BLaER1 (cell line): ENCODE measurements around the gene KRT2.
A peak's percentile ranks its signal among the peaks of the same experiment; 100 is the strongest.

Experiments used
- H3K27ac ChIP-seq: shearing (Covaris generic); formaldehyde crosslinking; 2 replicates; pipeline ENCODE4 v1.8.1; 2022
- H3K27me3 ChIP-seq: shearing (Covaris generic); formaldehyde crosslinking; 2 replicates; pipeline ENCODE4 v1.8.1; 2022
- H3K36me3 ChIP-seq: shearing (Covaris generic); formaldehyde crosslinking; 2 replicates; pipeline ENCODE4 v1.8.1; 2022
- H3K4me1 ChIP-seq: shearing (Covaris generic); formaldehyde crosslinking; 2 replicates; pipeline ENCODE4 v1.8.1; 2022
- H3K4me2 ChIP-seq: shearing (Covaris generic); formaldehyde crosslinking; 2 replicates; pipeline ENCODE4 v1.8.1; 2022
- H3K4me3 ChIP-seq: shearing (Covaris generic); formaldehyde crosslinking; 2 replicates; pipeline ENCODE4 v1.8.1; 2022
- H3K9ac ChIP-seq: shearing (Covaris generic); formaldehyde crosslinking; 2 replicates; pipeline ENCODE4 v1.8.1; 2022
- H3K9me3 ChIP-seq: shearing (Covaris generic); formaldehyde crosslinking; 2 replicates; pipeline ENCODE4 v1.8.1; 2022
- H4K20me1 ChIP-seq: shearing (Covaris generic); formaldehyde crosslinking; 2 replicates; pipeline ENCODE4 v1.8.1; 2022
- Cebpa-rat ChIP-seq: shearing (Covaris generic); IDR thresholded peaks from 2 replicates; pipeline ENCODE4 v1.8.1; 2022

The KRT2 gene

DNA sequence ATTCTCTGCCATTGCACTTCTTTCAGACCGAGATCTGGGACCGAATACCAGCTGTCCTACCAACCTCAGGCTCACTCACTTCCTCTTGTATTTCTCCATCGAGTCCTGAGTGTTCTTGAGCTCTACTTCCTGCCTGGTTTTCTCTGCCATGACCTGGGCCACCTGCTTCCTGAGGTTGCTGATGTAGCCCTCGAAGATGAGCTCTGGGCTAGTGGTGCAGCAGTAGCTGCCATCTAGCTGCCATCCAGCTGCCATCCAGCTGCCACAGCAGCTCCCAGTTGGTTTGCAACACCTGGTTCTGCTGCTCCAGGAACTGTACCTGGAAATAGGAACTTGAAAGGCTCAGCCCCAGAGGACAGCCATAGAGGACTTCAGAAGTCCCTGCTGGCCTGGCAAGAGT is 18.6 kb downstream of the KRT2 start:
- Histone ChIP-seq H3K9me3 (no peaks in the 10 kb centered on the region), H3K27me3 (no peaks in the 10 kb centered on the region), H4K20me1 (no peaks in the 10 kb centered on the region), H3K9ac (no peak overlapping the region), H3K4me1 (peaks cover 43% of the 10 kb centered on the region), H3K4me2 (peak overlapping the region; percentile 59), H3K36me3 (no peaks in the 10 kb centered on the region), H3K27ac (peak overlapping the region; percentile 57; the same call in 1 of the 2 replicates), H3K4me3 (no peak overlapping the region)
- no peak for TF ChIP-seq Cebpa-rat

DNA sequence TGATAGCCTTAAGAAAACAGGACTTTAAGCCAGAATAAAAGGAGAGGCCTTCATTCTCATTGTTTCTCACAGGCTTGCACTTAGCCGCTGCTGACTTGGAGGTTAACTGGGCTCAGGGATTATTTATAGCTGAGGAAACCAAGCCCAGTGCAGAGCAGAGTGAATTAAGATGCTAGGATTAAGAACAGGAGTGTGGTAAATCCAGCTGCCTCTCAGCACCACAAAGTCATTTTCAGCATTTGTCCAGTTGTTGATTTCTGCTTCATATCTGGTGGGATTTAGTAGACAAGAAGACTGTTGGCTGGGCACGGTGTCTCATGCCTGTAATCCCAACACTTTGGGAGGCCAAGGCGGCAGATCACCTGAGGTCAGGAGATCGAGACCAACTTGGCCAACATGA is 19.4 kb downstream of the KRT2 start:
- H3K9me3 ChIP-seq: no peaks in the 10 kb centered on the region
- peak overlapping the region; percentile 57 for H3K27ac ChIP-seq
- TF ChIP-seq Cebpa-rat: no peak
- H3K4me3 ChIP-seq: no peak overlapping the region
- H3K27me3 ChIP-seq: no peaks in the 10 kb centered on the region
- peak overlapping the region; percentile 59 for H3K4me2 ChIP-seq
- H3K4me1 ChIP-seq: peaks cover 43% of the 10 kb centered on the region
- no peak overlapping the region for H3K9ac ChIP-seq
- no peaks in the 10 kb centered on the region for H4K20me1 ChIP-seq
- no peaks in the 10 kb centered on the region for H3K36me3 ChIP-seq

DNA sequence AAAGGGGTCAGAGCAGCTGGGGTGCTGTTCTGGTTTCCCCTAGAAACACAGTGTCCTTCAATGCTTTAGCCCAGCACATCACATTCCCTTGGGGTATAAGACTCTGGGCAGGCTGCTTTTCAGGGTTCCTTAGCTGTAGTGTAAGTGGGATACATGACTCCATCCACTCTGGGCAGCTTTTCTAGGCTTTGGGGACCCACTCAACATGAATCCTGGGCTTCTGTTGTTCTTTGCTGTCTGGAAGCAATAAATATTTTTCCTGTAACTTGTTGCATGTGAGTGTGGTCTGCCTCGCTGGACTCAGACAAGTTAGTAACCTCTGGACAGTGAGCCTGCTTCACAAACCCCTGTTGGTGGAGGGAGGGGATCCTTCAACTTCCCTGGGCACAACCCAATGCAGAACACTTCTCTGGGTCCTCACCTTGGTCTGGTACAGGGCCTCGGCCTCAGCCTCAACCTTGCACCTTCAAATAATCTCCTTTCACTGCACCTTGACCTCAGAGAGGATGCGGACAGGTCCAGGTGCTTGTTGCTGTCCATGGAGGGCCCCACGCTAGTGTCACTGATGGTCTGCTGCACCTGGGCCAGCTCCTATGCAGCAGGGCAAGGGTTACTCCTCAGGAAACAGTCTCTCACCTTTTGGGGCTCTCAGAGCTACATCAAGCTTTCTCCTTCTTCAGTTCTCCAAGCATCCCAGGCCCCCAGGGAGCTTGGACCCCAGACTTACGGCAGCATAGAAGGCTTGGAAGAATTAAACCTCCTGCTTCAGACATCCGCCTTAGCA is 20.1 kb downstream of the KRT2 start:
- H3K9ac ChIP-seq: no peak overlapping the region
- H3K4me2 ChIP-seq: peak overlapping the region; percentile 59
- no peak overlapping the region; the same call in 1 of the 2 replicates for H3K27ac ChIP-seq
- H3K9me3 ChIP-seq: no peaks in the 10 kb centered on the region
- no peak overlapping the region for H3K4me3 ChIP-seq
- no peak for TF ChIP-seq Cebpa-rat
- H3K27me3 ChIP-seq: no peaks in the 10 kb centered on the region
- H3K36me3 ChIP-seq: no peaks in the 10 kb centered on the region
- H3K4me1 ChIP-seq: peaks cover 43% of the 10 kb centered on the region
- H4K20me1 ChIP-seq: no peaks in the 10 kb centered on the region

DNA sequence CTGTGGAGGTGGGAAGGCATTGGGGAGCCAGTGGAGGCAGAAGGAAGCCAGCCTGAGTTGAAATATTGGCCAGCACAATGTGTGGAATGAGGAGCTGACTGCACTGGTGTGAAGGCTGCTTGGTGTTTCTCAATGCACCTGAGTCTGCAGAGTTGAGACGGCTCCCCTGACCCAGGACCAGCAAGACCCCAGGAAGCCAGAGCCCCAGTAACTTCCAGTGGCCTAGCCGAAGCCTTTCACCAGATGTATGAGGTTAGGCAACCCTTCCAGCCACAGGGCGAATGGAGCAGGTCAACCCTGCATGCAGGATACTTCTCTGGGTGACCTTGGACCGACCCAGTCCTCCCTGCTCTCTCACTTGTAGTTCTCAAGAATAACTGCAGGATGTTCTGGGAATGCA is 20.7 kb downstream of the KRT2 start:
- H3K4me2 ChIP-seq: peak overlapping the region; percentile 35; the same call in 1 of the 2 replicates
- H4K20me1 ChIP-seq: no peaks in the 10 kb centered on the region
- no peaks in the 10 kb centered on the region for H3K27me3 ChIP-seq
- TF ChIP-seq Cebpa-rat: no peak
- H3K36me3 ChIP-seq: no peaks in the 10 kb centered on the region
- H3K4me3 ChIP-seq: no peak overlapping the region
- no peak overlapping the region for H3K9ac ChIP-seq
- peaks cover 43% of the 10 kb centered on the region for H3K4me1 ChIP-seq
- no peaks in the 10 kb centered on the region for H3K9me3 ChIP-seq
- H3K27ac ChIP-seq: no peak overlapping the region

DNA sequence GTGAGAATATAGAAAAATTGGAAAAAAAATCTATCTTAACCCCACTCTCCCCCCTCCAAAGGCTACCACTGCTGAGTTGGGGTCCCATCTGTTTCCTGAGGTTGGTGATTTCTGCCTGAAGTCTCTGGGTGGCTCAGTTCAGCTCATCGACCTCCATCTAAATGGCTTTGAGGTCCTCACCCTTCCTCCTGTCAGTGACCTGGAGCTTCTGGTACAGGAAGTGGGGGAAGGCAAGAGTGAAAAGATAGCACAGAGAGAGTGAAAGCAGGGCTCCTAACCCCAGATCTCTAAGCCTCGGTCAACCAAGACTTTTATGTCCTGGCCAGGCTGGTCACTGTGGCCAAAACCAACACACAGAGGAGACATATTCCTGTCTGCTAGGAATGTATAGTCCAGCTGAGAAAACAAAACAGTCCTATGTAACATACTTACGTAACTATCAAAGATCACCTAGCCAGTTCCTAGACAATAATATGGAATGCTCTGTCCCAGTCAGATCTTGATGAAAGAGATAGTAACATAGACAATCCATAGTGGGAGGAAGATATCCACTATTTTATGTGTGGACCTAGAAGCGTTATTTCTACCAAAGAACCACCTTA is 21.3 kb downstream of the KRT2 start:
- H3K4me3 ChIP-seq: no peak overlapping the region
- peak overlapping the region; percentile 15; the same call in 1 of the 2 replicates for H3K27ac ChIP-seq
- peaks cover 43% of the 10 kb centered on the region for H3K4me1 ChIP-seq
- H3K9ac ChIP-seq: no peak overlapping the region
- no peaks in the 10 kb centered on the region for H3K27me3 ChIP-seq
- H3K4me2 ChIP-seq: peak overlapping the region; percentile 35
- TF ChIP-seq Cebpa-rat: no peak
- H4K20me1 ChIP-seq: no peaks in the 10 kb centered on the region
- H3K9me3 ChIP-seq: no peaks in the 10 kb centered on the region
- H3K36me3 ChIP-seq: no peaks in the 10 kb centered on the region

DNA sequence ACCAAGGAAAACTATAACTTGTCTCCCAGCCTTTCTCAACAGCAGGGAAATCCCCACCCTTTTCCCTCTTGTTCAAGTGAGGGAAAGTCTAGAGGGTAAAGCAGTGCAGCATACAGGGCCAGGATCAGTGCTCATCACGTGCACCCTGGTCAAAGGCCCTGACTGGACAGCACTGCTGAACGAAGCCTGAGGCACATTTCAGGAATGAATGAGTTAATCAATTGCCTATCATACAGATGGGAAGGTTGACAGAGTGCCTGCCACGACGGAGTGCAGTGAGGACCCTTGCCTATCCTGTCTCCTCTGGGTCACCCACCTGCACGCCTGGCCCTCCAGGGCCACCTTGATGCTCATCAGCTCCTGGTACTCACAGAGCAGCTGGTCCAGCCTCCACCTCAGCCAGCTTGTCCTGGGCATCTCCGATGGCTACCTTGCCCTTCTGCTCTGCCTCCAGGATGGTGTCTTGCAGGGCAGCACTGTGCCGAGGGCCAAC is 22.0 kb downstream of the KRT2 start:
- Histone ChIP-seq H4K20me1 (no peaks in the 10 kb centered on the region), H3K4me3 (no peak overlapping the region), H3K4me2 (no peak overlapping the region), H3K36me3 (no peaks in the 10 kb centered on the region), H3K27me3 (no peaks in the 10 kb centered on the region), H3K9ac (no peak overlapping the region), H3K9me3 (no peaks in the 10 kb centered on the region), H3K27ac (no peak overlapping the region), H3K4me1 (peaks cover 43% of the 10 kb centered on the region)
- no peak for TF ChIP-seq Cebpa-rat

DNA sequence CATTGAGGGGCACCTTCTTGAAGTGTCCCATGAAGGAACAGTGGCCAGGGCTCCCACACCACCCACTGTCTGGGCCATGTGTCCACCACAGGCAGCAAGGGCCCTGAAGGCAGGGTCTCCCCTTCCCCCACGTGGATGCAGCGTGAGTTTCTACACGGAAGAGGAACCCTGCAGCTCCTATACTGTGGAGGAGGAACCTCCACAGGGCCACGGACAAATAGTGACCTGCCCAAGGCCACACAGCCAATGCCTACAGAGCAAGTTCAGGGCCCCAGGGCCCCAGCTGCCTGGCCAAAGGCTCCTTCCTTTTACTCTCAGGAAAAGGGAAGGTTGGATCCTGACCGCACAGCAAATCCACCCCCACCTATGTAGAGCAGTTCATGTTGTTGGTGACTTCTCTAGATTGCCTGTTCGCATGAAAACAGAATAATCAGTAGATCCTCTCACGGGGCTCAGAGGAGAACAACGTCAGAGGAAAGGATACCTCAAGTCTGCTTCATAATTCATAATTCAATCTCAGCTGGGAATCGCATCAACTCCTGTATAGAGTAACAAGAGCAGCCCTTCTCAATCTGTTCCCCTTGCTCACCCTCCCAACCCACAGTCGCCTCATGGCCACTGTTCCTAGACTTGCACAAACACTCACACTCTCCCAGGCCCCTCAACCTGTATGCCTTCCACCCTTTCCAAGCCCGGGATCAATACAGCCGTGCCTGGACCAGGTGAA is 22.6 kb downstream of the KRT2 start:
- Histone ChIP-seq H3K36me3 (no peaks in the 10 kb centered on the region), H3K27me3 (no peaks in the 10 kb centered on the region), H3K4me3 (no peak overlapping the region), H3K4me1 (peaks cover 41% of the 10 kb centered on the region), H4K20me1 (no peaks in the 10 kb centered on the region), H3K4me2 (no peak overlapping the region), H3K9ac (no peak overlapping the region), H3K9me3 (no peaks in the 10 kb centered on the region), H3K27ac (no peak overlapping the region)
- TF ChIP-seq Cebpa-rat: no peak

DNA sequence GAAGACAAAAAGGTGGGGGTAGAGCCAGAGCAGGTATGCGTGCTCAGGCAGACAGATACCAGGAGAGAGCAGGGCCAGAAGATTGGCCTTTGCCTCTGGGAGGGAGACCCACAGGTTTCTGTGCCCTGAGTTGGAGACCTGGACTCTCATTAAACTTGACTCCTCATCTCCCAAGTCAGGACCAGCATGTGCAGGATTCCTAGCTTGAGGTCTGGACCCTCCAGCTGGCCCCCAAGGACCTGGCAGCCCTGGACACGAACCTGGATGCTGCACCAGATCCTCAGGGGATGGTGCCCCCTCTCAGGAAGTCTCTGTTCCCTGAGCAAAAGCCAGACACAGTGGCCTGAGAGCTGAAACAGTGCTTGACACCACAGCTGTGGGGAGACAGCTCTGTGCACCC is 23.2 kb downstream of the KRT2 start:
- no peaks in the 10 kb centered on the region for H3K9me3 ChIP-seq
- no peaks in the 10 kb centered on the region for H3K27me3 ChIP-seq

DNA sequence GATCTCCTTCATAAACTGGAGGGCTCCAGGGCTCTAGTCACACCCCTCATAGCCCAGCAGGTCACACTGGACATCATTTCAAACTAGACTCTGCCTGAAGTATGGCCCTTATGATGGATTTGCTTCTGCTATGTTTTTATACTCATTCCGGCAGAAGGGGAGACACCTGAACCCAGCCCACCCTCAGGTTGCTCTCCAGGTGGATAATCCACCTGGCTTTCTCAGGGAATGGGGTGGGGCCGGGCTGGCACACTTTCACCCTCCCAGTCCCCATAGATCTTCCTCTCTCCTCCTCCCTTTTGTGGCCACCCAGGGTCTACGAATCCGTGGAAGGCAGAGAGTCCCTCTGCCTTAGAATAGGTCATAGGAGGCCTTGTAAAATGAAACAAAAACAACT is 23.9 kb downstream of the KRT2 start:
- no peaks in the 10 kb centered on the region for H4K20me1 ChIP-seq
- no peak for TF ChIP-seq Cebpa-rat
- no peaks in the 10 kb centered on the region for H3K36me3 ChIP-seq
- no peaks in the 10 kb centered on the region for H3K9me3 ChIP-seq
- no peak overlapping the region for H3K9ac ChIP-seq
- H3K4me2 ChIP-seq: no peak overlapping the region
- no peak overlapping the region for H3K4me3 ChIP-seq
- H3K27me3 ChIP-seq: no peaks in the 10 kb centered on the region
- peaks cover 27% of the 10 kb centered on the region for H3K4me1 ChIP-seq
- no peak overlapping the region for H3K27ac ChIP-seq

More for the DNA sequence above, 23.2 kb downstream of the KRT2 start:
- Histone ChIP-seq H4K20me1 (no peaks in the 10 kb centered on the region), H3K4me2 (no peak overlapping the region), H3K27ac (no peak overlapping the region), H3K4me1 (peaks cover 35% of the 10 kb centered on the region), H3K36me3 (no peaks in the 10 kb centered on the region), H3K9ac (no peak overlapping the region), H3K4me3 (no peak overlapping the region)
- TF ChIP-seq Cebpa-rat: no peak
